Activated CD8-positive, alpha-beta memory T cell treated with anti-CD3 and anti-CD28 coated beads for 36 hours (primary cell): Measurements from ENCODE around the gene VEGFA. TPM values are rescaled to one million over a fixed set of nuclear protein-coding genes. Genes with fewer than 3 reads are reported as not detected.

ENCODE experiments used
- CTCF ChIA-PET: fragments of 350-600 bp; sonication (Branson Sonifier 250); formaldehyde crosslinking; loops from one replicate; lab custom pipeline; 2021; ENCODE audit warnings: antibody characterized with exemption; lab: Charles Lee
- POLR2A ChIA-PET: fragments of 350-600 bp; sonication (Branson Sonifier 250); formaldehyde crosslinking; loops from one replicate; lab custom pipeline; 2021; ENCODE audit warnings: antibody characterized with exemption; lab: Charles Lee
- total RNA-seq, 2 experiments: library from RNA; stranded (reverse); gene quantifications; one replicate each; pipeline ENCODE4 v1.2.3, GENCODE V29; 2021

The VEGFA gene
- total RNA-seq, 2 experiments from 2014 or later, result 45.9 to 47.2 TPM

DNA sequence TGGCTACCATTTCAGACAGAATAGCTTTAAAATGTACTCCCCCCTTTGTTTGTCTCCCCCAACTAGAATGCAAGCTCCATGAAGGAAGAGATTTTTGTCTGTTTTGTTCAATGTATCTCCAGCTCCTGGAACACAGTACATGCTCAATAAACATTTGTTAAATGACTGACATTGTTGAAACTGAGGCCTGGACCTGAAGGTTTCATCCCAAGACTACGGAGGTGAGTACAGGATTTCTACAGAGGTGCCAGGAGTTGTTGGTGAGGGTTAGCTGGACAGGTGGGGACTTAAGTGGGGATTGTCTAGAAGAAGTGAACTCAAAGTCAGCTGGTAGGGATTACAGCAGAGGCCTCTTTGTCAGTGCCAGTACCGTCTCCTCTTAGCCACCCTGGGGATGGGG, 19.4 kb downstream of the VEGFA start:
- ChIA-PET POLR2A (no interaction called here), CTCF (no interaction called here)

DNA sequence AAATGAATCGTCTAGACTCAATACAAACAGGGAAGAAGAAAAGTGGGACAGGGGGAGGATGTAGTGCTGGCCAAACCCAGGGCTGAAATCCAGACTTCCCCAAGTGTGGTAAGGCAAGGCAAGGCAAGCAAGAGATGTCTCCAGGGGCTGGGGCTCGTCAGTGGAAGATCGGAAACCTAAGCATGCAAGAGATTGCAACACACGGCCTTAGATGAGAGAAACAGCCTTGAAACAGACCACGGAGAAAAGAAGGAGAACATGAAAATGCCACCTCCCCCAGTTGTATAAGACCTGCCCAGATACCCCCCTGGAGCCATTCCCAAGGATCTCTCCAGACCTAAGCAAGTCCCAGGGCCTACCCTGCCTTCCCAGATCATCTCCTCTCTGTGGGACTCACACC, 20.0 kb downstream of the VEGFA start:
- CTCF ChIA-PET, result no interaction called here

DNA sequence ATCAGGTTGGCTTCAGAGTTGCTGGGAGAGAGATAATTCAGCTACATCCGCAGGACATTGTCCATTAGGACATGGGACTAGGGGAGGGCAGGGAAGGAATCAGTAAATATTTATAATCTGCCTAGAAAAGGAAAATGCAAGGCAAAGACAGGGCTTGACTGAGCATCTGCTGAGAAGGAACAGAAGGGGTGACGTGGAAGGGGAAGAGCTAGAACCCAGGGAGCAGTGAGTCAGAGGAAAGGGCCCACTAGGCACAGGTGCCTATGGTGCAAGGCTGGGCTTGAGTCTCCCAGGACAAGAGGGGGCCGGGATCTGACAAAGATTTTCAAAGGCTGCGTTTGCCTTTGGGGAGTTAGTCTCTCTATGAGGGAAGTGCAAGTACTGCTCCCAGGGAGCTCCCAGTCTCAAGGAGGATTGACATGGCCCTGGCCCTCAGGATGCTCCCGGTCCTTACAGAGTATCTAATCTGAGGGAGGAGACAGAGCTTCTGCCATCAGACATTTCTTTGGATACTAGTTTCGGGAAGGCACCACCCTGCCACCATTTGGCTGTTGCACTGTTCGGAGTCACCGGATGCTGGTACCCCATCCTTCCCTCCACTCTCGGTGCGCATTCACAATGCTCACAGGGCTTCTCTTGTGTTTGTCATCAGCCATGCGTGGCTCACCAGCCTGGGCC, 21.9 kb downstream of the VEGFA start:
- ChIA-PET CTCF (no interaction called here), POLR2A (no interaction called here)

More for the DNA sequence above, 20.0 kb downstream of the VEGFA start:
- POLR2A ChIA-PET, result no interaction called here

DNA sequence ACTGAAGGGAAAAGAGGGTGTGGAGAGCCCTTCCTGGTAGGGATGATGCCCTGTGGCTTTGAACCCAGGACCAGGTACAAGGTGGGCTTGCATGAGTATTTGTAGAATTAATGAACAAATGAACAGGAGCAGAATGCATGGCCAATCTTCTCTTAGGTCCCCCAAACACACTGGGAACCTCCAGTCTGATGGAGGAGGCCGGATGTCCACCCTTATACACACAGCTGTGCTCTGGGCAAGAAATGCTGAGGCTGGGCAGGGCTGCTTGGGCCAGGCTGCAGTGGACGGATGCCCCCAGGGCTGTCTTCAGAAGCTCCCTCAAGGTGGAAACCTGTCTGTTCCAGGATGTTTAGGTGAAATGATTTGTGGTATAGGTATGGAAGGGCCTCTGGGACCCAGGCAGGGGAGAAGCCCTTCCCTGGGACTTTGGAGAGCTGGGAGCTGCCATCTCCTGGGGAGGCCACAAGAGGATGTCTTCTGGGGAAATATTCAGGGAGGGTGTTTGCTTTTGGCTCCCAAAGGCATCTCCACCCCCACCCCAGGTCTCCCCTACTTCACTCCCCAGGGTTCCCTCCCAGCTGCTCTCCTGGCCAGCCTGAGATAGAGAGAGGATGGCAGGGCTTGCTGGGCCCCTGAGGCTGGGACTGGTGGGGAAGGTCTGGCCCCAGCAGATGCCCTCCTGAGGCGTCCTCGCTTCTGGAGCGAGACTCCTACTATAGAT, 23.3 kb downstream of the VEGFA start:
- ChIA-PET CTCF (no interaction called here), POLR2A (no interaction called here)

DNA sequence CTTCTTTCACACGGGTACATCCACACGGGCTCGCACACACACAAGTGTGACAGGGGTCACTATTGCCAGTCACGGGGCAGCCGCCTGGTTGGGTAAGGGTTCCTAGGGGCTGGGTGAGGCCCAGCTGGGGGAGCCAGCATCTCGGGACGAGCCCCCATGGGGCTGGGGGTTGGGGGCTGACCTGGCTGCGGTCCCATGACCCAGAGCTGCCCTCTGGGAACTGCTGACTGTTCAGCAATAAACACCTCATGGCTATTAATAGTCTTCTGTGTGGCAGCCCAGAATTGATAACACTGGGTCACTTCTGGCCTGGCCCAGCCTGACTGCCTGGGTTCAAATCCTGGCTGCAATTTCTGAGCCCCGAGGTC, 23.8 kb downstream of the VEGFA start:
- ChIA-PET CTCF (no interaction called here), POLR2A (no interaction called here)

DNA sequence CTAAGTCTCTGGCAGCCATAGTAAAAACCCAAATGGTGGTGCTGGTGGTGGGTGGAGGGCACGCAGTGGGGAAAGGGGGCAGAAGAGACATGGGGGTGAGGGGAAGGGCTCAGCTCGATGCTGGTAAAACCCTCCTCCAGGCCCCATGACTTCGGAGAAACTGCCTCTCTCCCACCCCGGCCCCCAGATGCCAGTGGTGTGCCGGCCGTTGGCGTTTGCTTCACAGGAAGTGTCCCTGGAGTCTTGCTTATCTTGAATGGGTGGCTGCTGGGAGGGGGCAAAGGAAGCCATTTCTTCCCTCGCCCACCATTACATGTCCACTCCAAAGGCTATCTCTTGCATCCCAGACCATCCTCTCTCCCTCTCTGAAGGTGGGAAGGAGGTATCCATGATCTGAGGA, 25.4 kb downstream of the VEGFA start:
- CTCF ChIA-PET, result no interaction called here
- POLR2A ChIA-PET, result no interaction called here

DNA sequence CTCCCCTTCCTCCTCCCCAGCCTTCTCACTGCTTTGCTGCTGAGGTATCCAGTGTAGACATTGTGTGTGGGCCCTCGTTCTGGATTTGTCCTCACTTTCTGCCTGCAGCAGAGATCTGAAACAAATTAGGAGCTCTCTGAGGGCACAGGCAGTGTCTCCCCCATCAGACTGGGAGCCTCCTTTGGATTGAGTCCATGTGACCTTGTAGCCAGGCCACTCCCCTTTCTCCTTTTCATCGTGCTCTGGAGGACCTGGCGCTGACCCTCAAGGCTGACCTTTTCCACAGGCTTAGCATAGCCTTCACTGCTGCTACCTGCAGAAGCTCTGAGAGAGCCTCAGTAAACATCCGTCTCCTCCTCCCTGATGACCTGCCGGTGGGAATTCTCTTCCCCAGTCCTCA, 26.2 kb downstream of the VEGFA start:
- ChIA-PET CTCF (interaction anchor here (0.8 kb wide), 1 partner anchor 22 kb away, joined by 3 read pairs; no protein-coding TSS in a partner anchor), POLR2A (no interaction called here)

DNA sequence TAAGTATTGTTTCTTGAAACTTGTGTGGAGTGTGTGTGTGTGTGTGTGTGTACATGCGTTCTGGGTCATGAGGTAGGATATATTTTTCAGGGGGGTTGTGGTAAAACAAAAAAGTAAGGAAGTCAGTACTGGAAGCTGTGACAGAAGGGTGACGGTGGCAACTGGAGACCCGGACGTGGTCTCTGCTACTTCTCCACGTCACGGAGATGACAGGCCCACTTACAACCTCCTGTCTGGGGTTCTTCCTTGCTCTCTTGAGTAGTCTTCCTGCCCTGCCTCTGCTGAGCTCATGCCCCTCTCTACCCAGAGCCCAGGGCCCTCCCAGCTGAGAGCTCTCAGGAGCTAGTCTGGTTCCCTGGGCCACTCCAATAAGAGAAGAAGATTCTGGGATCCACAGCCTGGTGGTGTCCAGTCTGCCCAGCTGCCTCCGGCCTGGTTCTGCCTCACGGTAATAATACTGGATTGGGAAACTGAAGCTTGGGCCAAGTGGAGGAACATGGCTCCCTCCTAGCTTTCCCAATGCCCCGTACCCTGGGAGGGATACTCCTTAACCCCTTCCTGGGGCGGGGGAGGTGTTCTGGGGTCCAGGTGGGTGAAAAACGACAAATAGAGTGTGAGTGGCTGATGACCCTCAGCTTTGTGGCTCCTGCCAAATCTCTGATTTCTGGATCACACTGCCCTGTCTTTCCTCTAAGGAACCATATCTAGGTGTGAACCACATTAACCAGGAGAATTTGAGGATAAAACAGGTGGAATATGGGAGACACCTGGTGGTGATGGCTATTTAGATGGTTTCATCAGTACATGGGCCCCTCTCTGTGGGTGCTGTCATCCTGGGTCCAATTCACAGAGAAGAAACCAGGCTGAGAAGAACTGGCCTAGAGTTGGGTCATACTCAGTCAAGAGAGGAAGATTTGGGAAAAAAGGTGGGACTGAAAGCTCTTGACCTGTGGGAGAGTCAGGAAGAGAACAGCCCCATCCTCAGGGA, 27.2 kb downstream of the VEGFA start:
- POLR2A ChIA-PET, result no interaction called here

DNA sequence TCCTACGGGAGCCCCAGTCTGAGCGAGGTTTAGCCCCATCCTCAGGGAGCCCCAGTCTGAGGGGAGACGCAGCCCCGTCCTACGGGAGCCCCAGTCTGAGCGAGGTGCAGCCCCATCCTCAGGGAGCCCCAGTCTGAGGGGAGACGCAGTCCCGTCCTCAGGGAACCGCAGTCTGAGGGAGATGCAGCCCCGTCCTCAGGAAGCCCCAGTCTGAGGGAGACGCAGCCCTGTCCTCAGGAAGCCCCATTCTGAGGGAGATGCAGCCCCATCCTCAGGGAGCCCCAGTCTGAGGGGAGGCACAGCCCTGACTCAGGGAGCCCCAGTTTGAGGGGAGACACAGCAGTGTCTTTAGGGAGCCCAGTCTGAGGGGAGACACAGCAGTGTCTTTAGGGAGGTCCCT, 27.9 kb downstream of the VEGFA start:
- ChIA-PET CTCF (no interaction called here), POLR2A (no interaction called here)

More for the DNA sequence above, 27.2 kb downstream of the VEGFA start:
- CTCF ChIA-PET, result no interaction called here

DNA sequence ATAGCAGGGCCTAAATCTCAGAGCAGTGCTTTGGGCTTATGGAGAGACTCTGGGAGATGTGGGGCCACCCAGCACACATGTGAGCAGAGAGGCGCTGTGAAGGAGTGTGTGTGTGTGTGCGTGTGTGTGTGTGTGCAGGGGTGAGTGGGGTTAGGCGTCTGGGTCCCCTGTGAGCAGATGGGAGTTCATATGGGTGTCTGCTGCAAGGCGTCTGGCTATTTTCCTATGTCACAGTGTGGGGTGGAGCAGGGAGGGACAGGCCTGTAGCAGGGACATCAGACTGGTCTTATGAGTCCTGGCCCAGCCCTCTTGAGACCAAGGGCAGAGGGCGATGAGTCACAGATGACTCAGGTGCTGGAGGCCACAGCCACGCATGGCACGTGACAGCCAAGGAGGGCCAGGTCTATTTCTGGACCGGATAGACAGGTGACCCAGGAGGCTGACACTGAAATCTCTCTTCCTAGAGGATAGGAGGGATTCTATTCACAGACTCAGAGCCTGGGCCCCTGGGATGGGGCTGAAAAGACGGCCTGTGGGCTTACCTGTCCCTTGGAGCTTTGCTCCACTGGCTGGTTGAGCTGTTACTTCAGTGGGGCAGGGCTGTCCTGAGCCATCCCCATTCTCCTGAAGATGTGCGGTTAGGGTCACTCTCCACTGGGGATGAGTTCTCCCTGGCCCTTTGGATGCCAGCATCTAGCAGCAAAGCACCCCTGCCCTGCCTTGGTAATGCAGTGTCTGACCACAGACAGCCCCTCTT, 28.9 kb downstream of the VEGFA start:
- CTCF ChIA-PET, result no interaction called here
- POLR2A ChIA-PET, result no interaction called here

DNA sequence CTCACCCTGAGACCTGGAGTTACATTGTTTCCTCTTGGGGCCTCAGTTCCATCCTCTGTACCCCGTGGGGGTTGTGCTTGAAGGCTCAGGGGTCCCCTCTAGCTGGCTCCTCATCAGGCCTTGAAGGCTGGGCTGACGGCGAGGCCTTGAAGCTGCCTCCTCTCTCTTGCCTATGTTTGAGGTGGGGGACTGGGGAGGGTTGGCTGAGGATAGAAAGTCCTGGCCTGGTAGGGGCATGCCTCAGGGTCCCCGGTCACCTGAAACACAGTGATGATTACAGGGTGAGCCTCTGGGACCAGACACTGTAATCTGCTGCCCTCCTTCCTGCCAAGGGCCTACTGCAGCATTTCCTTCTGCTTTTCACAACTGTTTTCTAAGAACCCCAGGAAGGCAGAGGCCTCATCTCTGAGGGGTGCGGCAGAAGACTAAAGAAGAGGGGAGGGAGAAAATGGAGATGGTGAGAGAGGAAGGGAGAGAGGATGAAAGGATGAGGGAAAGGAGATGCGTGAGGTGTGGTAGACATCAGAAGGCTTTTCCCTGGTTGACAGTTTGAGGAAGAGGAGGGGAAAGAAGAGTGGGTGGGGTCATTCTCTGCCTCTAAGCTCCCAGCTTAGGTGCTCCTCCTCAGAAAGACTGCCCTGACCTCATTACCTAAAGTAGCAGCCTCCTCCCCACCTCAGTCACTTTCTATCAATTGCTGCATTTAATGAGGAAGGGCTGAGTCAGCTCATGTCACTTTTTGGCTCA, 29.7 kb downstream of the VEGFA start:
- ChIA-PET POLR2A (no interaction called here), CTCF (no interaction called here)

DNA sequence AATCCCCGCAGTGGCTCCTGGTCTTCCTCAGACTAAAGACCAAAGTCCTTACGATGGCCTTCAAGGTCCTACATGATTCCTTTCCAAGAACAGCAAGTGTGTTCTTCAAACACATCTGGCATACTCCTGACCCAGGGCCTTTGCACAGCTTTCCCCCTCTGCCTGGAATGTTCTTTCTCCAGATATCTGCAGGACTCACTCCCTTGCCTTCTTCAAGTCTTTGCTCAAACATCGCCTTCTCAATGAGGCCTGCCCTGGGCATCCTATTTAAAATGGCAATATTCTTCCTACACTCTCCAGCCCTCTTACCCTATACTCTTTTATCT, 30.2 kb downstream of the VEGFA start:
- ChIA-PET POLR2A (no interaction called here), CTCF (no interaction called here)

DNA sequence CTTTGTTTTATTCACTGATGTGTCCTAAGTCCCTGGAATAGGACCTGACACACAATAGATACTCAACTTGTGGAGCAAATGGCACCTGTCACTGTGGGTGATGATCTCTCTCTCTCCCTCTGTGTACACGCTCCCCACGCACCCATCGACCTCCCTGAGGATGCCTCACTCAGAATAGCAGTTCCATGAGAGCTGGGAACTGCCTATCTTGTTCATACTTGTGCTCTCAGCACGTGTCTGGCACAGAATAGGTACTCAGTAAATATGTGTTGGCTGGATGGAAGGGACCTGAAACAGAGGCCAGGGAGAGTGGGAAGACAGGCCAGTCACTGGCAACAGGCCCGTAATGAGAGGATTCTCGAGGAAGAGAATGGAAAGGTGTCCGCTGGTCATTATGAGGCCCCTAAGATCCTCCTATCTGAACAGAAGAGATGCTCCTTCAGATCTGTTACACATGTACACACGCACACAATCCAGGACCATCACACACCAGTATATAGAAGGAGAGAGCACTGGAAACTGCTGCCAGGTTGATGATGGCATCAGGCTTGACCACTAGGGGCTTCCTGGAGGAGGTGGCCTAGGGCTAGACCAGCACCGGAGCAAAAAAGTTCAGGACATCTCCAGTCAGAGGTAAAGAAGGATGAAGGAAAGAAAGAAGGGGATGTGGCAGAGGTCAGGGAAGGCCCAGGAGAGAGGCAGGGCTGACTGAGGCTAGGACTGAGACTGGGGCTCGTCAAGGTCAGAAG, 30.9 kb downstream of the VEGFA start:
- ChIA-PET CTCF (no interaction called here), POLR2A (no interaction called here)

DNA sequence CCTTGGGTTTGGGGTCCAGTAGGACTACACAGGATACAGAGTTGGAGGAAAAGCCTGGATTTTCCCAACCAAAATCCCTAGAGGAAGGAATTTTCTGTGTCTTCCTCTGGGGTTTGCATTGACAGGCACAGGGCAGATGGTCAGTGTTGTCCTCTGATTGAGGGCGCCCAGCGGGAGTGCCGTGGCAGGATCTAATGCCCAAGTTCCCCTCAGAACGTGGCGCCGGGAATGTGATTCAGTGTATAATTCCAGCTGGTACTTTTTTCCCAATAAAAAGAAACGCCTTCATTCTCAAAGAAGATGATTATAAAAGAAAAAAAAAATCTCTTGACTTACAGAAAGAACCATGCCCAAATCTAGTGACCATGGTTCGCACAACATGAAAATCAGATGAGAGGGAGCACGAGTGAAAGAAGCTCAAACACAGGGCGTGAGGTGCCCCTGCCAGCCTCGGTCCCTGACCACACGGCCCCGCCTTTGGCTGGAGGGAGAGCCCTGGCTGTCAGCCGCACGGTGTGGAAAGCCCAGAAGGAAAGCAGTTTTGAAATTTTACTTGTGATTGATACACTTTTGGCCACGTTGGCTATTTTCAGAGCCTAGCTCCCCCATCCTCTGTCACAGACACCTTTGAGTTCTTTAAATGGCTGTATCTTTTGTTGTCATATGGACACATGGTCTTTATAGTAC, 31.6 kb downstream of the VEGFA start:
- CTCF ChIA-PET, result no interaction called here
- POLR2A ChIA-PET, result no interaction called here

DNA sequence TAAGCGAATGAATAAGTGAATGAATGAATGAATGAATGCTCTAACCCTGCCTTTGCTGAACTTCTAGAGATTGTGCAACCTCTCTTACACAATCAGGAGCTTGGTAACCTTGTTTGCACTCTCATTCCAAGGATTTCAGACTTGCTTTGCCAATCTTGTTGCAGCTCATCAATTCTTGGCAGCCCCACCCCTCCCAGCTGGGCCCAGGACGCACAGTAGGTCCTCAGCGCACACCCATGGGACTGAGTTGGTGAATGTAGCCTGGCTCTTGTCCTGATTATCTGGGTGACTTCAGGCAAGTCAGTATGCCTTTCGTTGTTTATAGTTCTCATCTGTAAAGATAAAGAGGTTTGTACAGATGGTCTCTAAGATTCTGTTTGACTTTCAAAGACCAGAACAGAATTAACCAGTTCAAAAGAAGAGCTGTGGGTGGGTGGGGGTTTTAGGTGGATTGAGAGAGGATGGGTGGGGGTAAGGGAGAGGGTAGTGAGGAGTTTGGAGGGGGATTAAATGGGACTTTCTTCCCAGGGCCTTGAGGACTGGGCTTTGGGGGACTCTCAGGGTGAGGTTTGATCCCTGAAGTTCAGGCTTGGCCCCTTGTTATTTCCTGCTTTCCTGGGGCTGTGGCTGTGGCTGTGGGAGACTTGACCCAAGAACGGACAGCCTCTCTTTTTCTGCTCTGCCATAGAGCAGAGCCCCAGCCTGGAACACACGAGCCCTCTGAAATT, 33.2 kb downstream of the VEGFA start:
- ChIA-PET CTCF (no interaction called here), POLR2A (interaction anchor here (0.7 kb wide), 1 partner anchor 34 kb away, joined by 3 read pairs; no protein-coding TSS in a partner anchor)

DNA sequence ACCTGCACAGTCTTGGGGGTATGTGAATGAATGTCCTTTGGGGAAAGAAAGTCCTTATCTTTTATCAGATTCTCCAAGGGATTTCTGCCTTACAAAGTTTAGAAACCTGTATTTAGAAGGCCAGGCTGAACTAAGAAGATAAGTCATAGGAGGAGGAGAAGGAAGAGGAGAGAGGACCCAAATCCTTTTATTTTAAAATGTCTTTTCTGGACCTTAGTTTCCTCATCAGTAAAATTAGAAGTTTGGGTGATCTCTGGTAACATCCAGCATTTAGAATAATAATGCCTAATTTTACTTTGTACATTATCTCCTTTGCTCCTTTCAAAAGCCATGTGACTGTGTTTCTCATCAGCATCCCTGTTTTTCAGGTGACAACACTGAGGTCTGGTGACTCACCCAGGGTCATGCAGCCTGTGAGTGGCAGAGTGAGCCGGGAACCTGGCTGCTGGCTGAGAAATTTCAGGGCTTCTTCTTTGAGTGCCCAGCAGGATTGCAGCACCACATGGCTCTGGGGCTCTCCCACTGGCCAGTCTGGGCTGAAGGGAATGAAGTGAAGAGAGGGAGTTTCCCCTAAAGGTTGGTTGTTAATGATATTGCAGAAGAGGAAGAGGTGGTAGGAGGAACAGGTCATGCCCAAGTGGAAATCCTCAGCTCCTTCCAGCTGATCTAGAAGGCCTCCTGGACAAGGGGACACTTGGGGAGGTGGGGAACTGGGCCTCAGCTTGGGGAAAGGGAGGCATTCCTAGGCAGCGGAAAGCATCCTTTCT, 34.0 kb downstream of the VEGFA start:
- ChIA-PET POLR2A (no interaction called here), CTCF (no interaction called here)
